22Rv1 (cell line): ENCODE data around the gene RAI1.

Experiments
- CTCF ChIP-seq: fragments of 450-650 bp; IDR thresholded peaks from 2 replicates; pipeline ENCODE4 v1.5.1; 2017; ENCODE audit warnings: mild to moderate bottlenecking
- ZFX ChIP-seq: fragments of 450-650 bp; IDR thresholded peaks from 2 replicates; pipeline ENCODE4 v1.6.1; 2017; ENCODE audit warnings: antibody characterized with exemption, borderline replicate concordance

GRCh38 chr17:17692353-17693252 is 11.3 kb downstream of the RAI1 start:
- TF ChIP-seq CTCF (no peak), ZFX (no peak)
